K562 (cell line): ENCODE data around the gene PRICKLE3. TPM values are rescaled to one million over a fixed set of nuclear protein-coding genes. Genes with fewer than 3 reads are reported as not detected.
A peak's percentile ranks its signal among the peaks of the same experiment; 100 is the strongest.

Experiments
- ATAC-seq: fragments of 200-7000 bp; cut with Tn5 transposase; 3 replicates; pipeline ENCODE4 v1.9.1; 2020; ENCODE audit warnings: moderate library complexity
- BruUV-seq: library from RNA; stranded (reverse); fragments of 400-500 nt; replicated peaks from 2 replicates; lab custom pipeline; 2021; lab: Mats Ljungman, UMichigan
- CTCF ChIA-PET: fragments of 300-600 bp; formaldehyde crosslinking; extraction: SDS; loops from one replicate; lab custom pipeline; 2021; ENCODE audit warnings: low intra/inter-chr PET ratio; lab: Yijun Ruan, JAX
- POLR2A ChIA-PET: fragments of 300-600, 350-650 bp; sonication (Branson Sonifier 250); formaldehyde crosslinking; extraction: SDS; loops from one replicate; lab custom pipeline; 2021; ENCODE audit warnings: antibody characterized with exemption, inconsistent platforms; lab: Yijun Ruan, JAX
- DNase-seq, 4 experiments: peaks; one replicate each; pipeline versions ENCODE4 v3.0.0 to v3.0.0-alpha.2; 2011 to 2018; ENCODE audit warnings: low spot score in 3 of 4, mixed read lengths in 3 of 4; ENCODE audit errors: extremely low read depth in 1 of 4
- FAIRE-seq: peaks from 2 replicates; lab custom pipeline; 2011; peaks lifted over from hg19 to GRCh38; lab: Jason Lieb, UNC
- H2AFZ ChIP-seq: 2 replicates; pipeline ENCODE4 v1.6.0; 2011; ENCODE audit warnings: low read depth, low read length, control low read depth, inconsistent platforms
- H3K27ac ChIP-seq: fragments of 200-600 bp; 3 replicates; pipeline ENCODE4 v1.8.0; 2011; ENCODE audit warnings: low read depth, mild to moderate bottlenecking, control low read depth, inconsistent platforms, low read length, moderate library complexity, mixed read lengths; ENCODE audit errors: extremely low read depth
- H3K27me3 ChIP-seq, 2 experiments: fragments of 300-600 bp in 1 of 2; 2 replicates in 1 of 2; 3 replicates in 1 of 2; pipeline versions ENCODE4 v1.6.0 to v1.8.0; 2011; ENCODE audit warnings: inconsistent platforms in 2 of 2, low read length in 2 of 2, mild to moderate bottlenecking in 1 of 2, mixed read lengths in 1 of 2, moderate library complexity in 1 of 2; ENCODE audit not compliant: control insufficient read depth in 2 of 2, insufficient read depth in 2 of 2
- H3K36me3 ChIP-seq: fragments of 300-600 bp; 3 replicates; pipeline ENCODE4 v1.8.0; 2011; ENCODE audit warnings: mild to moderate bottlenecking, low read length, inconsistent platforms; ENCODE audit not compliant: control insufficient read depth, insufficient read depth
- H3K4me1 ChIP-seq, 2 experiments: fragments of 200-600 bp in 1 of 2; replicated peaks in 1 of 2; 2 replicates in 1 of 2; 3 replicates in 1 of 2; pipeline versions ENCODE4 v1.5.1 to v1.8.0; 2011; ENCODE audit warnings: inconsistent platforms in 2 of 2, low read length in 2 of 2, mild to moderate bottlenecking in 1 of 2, mixed read lengths in 1 of 2, moderate library complexity in 1 of 2; ENCODE audit not compliant: control insufficient read depth in 2 of 2, insufficient read depth in 2 of 2
- H3K4me2 ChIP-seq: 2 replicates; pipeline ENCODE4 v1.6.1; 2011; ENCODE audit warnings: low read length, control low read depth, inconsistent platforms, mixed read lengths; ENCODE audit not compliant: insufficient read depth
- H3K4me3 ChIP-seq: fragments of 200-600 bp; sonication (generic), shearing (Covaris generic); 2 replicates; pipeline ENCODE4 v1.5.1; 2016; ENCODE audit warnings: control low read depth, inconsistent platforms
- H3K79me2 ChIP-seq: fragments of 200-600 bp; 3 replicates; pipeline ENCODE4 v1.8.0; 2011; ENCODE audit warnings: low read length, inconsistent platforms; ENCODE audit not compliant: control insufficient read depth, insufficient read depth
- H3K9ac ChIP-seq, 2 experiments: 2 replicates each; pipeline versions ENCODE4 v1.6.0 to v1.6.1; 2011; ENCODE audit warnings: low read depth in 2 of 2, low read length in 2 of 2, control low read depth in 1 of 2, inconsistent platforms in 1 of 2, mild to moderate bottlenecking in 1 of 2, mixed read lengths in 1 of 2; ENCODE audit not compliant: insufficient read depth in 1 of 2
- H3K9me1 ChIP-seq: one replicate; pipeline ENCODE4 v1.6.0; 2011; ENCODE audit warnings: inconsistent platforms, mild to moderate bottlenecking, low read length, moderate library complexity; ENCODE audit not compliant: control insufficient read depth, insufficient read depth
- H3K9me3 ChIP-seq: replicated peaks from 2 replicates; pipeline ENCODE4 v1.5.1; 2011; ENCODE audit warnings: low read depth, low read length, inconsistent platforms; ENCODE audit not compliant: control insufficient read depth, insufficient read depth
- H4K20me1 ChIP-seq: replicated peaks from 2 replicates; pipeline ENCODE4 v1.6.1; 2011; ENCODE audit warnings: low read length, inconsistent platforms, mixed read lengths; ENCODE audit not compliant: control insufficient read depth, insufficient read depth
- EP400 ChIP-seq: fragments of 450-650 bp; IDR thresholded peaks from 2 replicates; pipeline ENCODE4 v1.6.1; 2017; ENCODE audit warnings: antibody characterized with exemption, mild to moderate bottlenecking, moderate library complexity
- MLLT1 ChIP-seq, 2 experiments: fragments of 450-650 bp; IDR thresholded peaks; 2 replicates each; pipeline ENCODE4 v1.6.1; 2016
- POLR2B ChIP-seq: fragments of 450-650 bp; IDR thresholded peaks from 2 replicates; pipeline ENCODE4 v1.6.1; 2018; ENCODE audit warnings: low read depth; ENCODE audit not compliant: partially characterized antibody
- PREB ChIP-seq: sonication (generic); formaldehyde crosslinking; IDR thresholded peaks from 2 replicates; pipeline ENCODE4 v1.8.1; 2023; ENCODE audit warnings: mild to moderate bottlenecking, missing genetic modification reagents
- RNF2 ChIP-seq: sonication (generic); IDR thresholded peaks from 2 replicates; pipeline ENCODE4 v1.6.1; 2016
- RREB1 ChIP-seq: fragments of 250-450 bp; sonication (Bioruptor Pico); IDR thresholded peaks from 2 replicates; pipeline ENCODE4 v1.4.0; 2020
- SUPT5H ChIP-seq: fragments of 450-650 bp; IDR thresholded peaks from 2 replicates; pipeline ENCODE4 v1.6.1; 2016
- TCF3 ChIP-seq: sonication (generic); formaldehyde crosslinking; IDR thresholded peaks from 2 replicates; pipeline ENCODE4 v1.4.0; 2020; ENCODE audit warnings: mild to moderate bottlenecking, missing genetic modification reagents
- WGBS: fragments of 100-300 bp; shearing (Covaris generic); methylation state at CpG from one replicate; pipeline ENCODE4 v1.1.6; 2016; ENCODE audit warnings: low coverage, mixed read lengths; ENCODE audit not compliant: insufficient coverage; ENCODE audit errors: missing lambda C conversion rate; 5-methylcytosine and 5-hydroxymethylcytosine counted together
- in situ Hi-C: fragments of 300-500 bp; cut with MboI; formaldehyde crosslinking; loops from 4 replicates; pipeline ENCODE4 v1.15.0; 2018; ENCODE audit warnings: inconsistent platforms, mixed read lengths
- intact Hi-C: fragments of 100-400 bp; cut with micrococcal nuclease; formaldehyde crosslinking; loops from 2 replicates; pipeline ENCODE4 v1.14.2; 2022
- polyA plus RNA-seq, 8 experiments: library from polyadenylated mRNA; depleted of rRNA in 4 of 8; stranded (reverse) in 5 of 8; unstranded in 3 of 8; fragments of >200 nt; fragmentation: Nextera tagmentation in 2 of 8; fragmentation: Illumina TruSeq in 1 of 8; extraction: Ambion mirVana in 2 of 8; extraction: Trizol in 1 of 8; gene quantifications; 2 replicates each; pipeline versions ENCODE4 v1.2.1 to v1.2.3, GENCODE V29; 2011 to 2014; ENCODE audit warnings: inconsistent platforms in 1 of 8, missing spikeins in 1 of 8
- total RNA-seq, 7 experiments: library from RNA; depleted of rRNA in 6 of 7; stranded (reverse); fragments of >200 nt in 6 of 7; fragmentation: Illumina TruSeq in 2 of 7; extraction: Trizol in 2 of 7; gene quantifications; 2 replicates each; pipeline versions ENCODE4 v1.2.1 to v1.2.3, GENCODE V29; 2011 to 2021; ENCODE audit warnings: low replicate concordance in 1 of 7

The PRICKLE3 gene
- total and polyA plus RNA-seq, 9 of the 15 experiments (the other 6 are each of a cell fraction or from before 2014, with no cell fraction given), result 1.1 to 44.3 (median 14.0) TPM

GRCh38 chrX:49171752-49172279 lies 14.4 kb downstream of the PRICKLE3 start, which contains the start of gene PLP2:
Gene PLP2 (plus strand): TSS chrX:49171898. CDS start chrX:49172001, 103 bp downstream.
- Histone ChIP-seq H2AFZ (no peak within 1 kb of the TSS; the same call in 1 of the 2 replicates), H3K27ac (peak within 1 kb of the TSS; percentile 76), H3K27me3 (no peaks in the 10 kb centered on the region), H3K9me1 (no peaks in the 10 kb centered on the region), H3K36me3 (peaks cover 39% of the 10 kb centered on the region; the same call in 2 of the 3 replicates), H3K9me3 (no peaks in the 10 kb centered on the region), H4K20me1 (no peaks in the 10 kb centered on the region), H3K4me1 (peaks cover 46 to 56% of the 10 kb centered on the region in 2 experiments), H3K79me2 (peaks cover 34% of the 10 kb centered on the region), H3K9ac (peak within 1 kb of the TSS; percentile 67 to 91), H3K4me3 (peak within 1 kb of the TSS; percentile 57), H3K4me2 (peak within 1 kb of the TSS; percentile 91)
- TSS peak; percentile 63 for BruUV-seq
- ChIA-PET CTCF (no interaction called here), POLR2A (interaction anchor here (0.6 to 1.7 kb wide), 6 partner anchors 13 to 101 kb away, joined by 3 to 5 read pairs (median 3); no protein-coding TSS in a partner anchor)
- DNase-seq, result peak; percentile 49 to 64 (median 52)
- peak; percentile 38 for ATAC-seq
- 41% methylated on average over 8 of the region's 46 CpGs for WGBS
- in situ Hi-C loops, result no loop called here
- intact Hi-C loops, result loop anchor here (10.0 kb wide), 2 partner anchors 217 to 367 kb away; partner anchors contain the start of genes HDAC6 and OTUD5
- no peak for FAIRE-seq
- TF ChIP-seq PREB (CRISPR knock-in tag), result no peak
- TF ChIP-seq MLLT1 (IDR thresholded peaks at IDR 0.05), result peak in 1 of 2 experiments; percentile 27; a peak in 1 of 4 replicates
- TF ChIP-seq TCF3 (CRISPR knock-in tag), result 0 out of 2 replicates have a peak, but pooled peaks have one; percentile 22
- 0 out of 2 replicates have a peak, but pooled peaks have one; percentile 17 for TF ChIP-seq RNF2
- TF ChIP-seq EP400, result peak; percentile 34; the same call in 1 of the 2 replicates
- TF ChIP-seq POLR2B, result peak; percentile 59
- peak; percentile 54 for TF ChIP-seq SUPT5H
- TF ChIP-seq RREB1 (CRISPR knock-in tag), result no peak
